Testis (tissue), 3 donors: ENCODE measurements around the gene C5orf63. TPM values are rescaled to one million over a fixed set of nuclear protein-coding genes. Genes with fewer than 3 reads are reported as not detected.
"Not testable (repeated sequence)": the region's sequence is repeated elsewhere in the genome, so short reads cannot be mapped to it uniquely, and the experiment has no call there.

Experiments
- DNase-seq: peaks from one replicate; pipeline ENCODE4 v3.0.0-alpha.2; 2019
- H3K27ac ChIP-seq, 2 donors: fragments of 200-600 bp; sonication (generic); one replicate each; pipeline ENCODE4 v1.5.1; 2019
- H3K27me3 ChIP-seq: fragments of 200-600 bp; sonication (generic); one replicate; pipeline ENCODE4 v1.5.1; 2019
- H3K36me3 ChIP-seq: fragments of 200-600 bp; sonication (generic); one replicate; pipeline ENCODE4 v1.5.1; 2017; ENCODE audit warnings: low read depth; ENCODE audit errors: missing control alignments
- H3K4me1 ChIP-seq: fragments of 200-600 bp; sonication (generic); one replicate; pipeline ENCODE4 v1.5.1; 2019
- H3K4me3 ChIP-seq, 2 donors: fragments of 200-600 bp; sonication (generic); one replicate each; pipeline ENCODE4 v1.5.1; 2017 to 2019
- H3K9me3 ChIP-seq: fragments of 200-600 bp; sonication (generic); one replicate; pipeline ENCODE4 v1.5.1; 2017
- POLR2A ChIP-seq: fragments of 450-650 bp; IDR thresholded peaks from one replicate; pipeline ENCODE4 v1.6.1; 2017; ENCODE audit warnings: antibody characterized with exemption, mild to moderate bottlenecking, moderate library complexity
- WGBS, 2 donors: methylation state at CpG; one replicate each; pipeline ENCODE4 v1.1.5; 2018; 5-methylcytosine and 5-hydroxymethylcytosine counted together
- intact Hi-C: fragments of 100-400 bp; cut with DNase I; formaldehyde crosslinking; loops from one replicate; pipeline ENCODE4 v1.15.1; 2023; ENCODE audit warnings: low total_unique reads
- polyA plus RNA-seq: library from polyadenylated mRNA; stranded (reverse); fragments of 350-450 nt; fragmentation: Illumina TruSeq; extraction: RNeasy Lipid Tissue Mini Kit (QIAGEN cat#74804); gene quantifications from one replicate; pipeline ENCODE4 v1.2.3, GENCODE V29; 2014; ENCODE audit warnings: low read depth, low replicate concordance; ENCODE audit not compliant: insufficient read depth
- total RNA-seq, 2 donors: library from RNA; depleted of rRNA; stranded (reverse); fragments of >200 nt; gene quantifications; one replicate each; pipeline ENCODE4 v1.2.3, GENCODE V29; 2016
- TF ChIP-seq, protein P1 (sequence below), 3 experiments: fragments of 450-650 bp in 2 of 3; fragments of 200-600 bp in 1 of 3; sonication (generic) in 1 of 3; IDR thresholded peaks; one replicate each; pipeline ENCODE4 v1.5.1; 2016 to 2019; ENCODE audit warnings: antibody characterized with exemption in 3 of 3, mild to moderate bottlenecking in 2 of 3, moderate library complexity in 1 of 3

The C5orf63 gene
- total and polyA plus RNA-seq, 3 donors from 2014 or later = 17.8 to 27.4 (median 18.9) TPM

DNA sequence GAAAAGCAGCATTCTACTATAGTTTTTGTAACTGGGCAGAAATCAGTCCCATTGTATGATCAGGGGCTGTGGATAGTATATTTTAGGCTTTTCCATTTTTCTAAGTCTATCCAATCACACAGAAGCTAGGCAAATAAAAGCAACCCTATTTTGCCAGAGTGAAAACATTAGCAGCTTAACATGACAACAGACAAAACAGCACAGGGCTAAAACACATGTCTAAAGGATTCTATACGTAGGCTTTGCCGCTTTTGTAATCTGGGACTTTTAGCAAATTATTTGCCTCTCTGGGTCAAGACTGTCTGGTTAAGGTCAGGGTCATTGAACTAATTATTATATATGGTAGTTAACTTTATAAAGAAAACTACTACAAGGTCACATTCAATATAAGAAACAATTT, 47.1 kb downstream of the C5orf63 start:
- no peak for TF ChIP-seq POLR2A
- TF ChIP-seq, protein P1, sequence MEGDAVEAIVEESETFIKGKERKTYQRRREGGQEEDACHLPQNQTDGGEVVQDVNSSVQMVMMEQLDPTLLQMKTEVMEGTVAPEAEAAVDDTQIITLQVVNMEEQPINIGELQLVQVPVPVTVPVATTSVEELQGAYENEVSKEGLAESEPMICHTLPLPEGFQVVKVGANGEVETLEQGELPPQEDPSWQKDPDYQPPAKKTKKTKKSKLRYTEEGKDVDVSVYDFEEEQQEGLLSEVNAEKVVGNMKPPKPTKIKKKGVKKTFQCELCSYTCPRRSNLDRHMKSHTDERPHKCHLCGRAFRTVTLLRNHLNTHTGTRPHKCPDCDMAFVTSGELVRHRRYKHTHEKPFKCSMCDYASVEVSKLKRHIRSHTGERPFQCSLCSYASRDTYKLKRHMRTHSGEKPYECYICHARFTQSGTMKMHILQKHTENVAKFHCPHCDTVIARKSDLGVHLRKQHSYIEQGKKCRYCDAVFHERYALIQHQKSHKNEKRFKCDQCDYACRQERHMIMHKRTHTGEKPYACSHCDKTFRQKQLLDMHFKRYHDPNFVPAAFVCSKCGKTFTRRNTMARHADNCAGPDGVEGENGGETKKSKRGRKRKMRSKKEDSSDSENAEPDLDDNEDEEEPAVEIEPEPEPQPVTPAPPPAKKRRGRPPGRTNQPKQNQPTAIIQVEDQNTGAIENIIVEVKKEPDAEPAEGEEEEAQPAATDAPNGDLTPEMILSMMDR (IDR thresholded peaks at IDR 0.05) = no peak
- WGBS, 2 donors = 84 to 95% methylated on average over 2 of the region's 2 CpGs

GRCh38 chr5:127025467-127025866, 47.8 kb downstream of the C5orf63 start:
- no peak overlapping the region for H3K27ac ChIP-seq
- H3K4me1 ChIP-seq = peaks cover 6% of the 10 kb centered on the region
- H3K36me3 ChIP-seq = no peaks in the 10 kb centered on the region
- no peak for TF ChIP-seq POLR2A
- TF ChIP-seq, protein P1 (IDR thresholded peaks at IDR 0.05) = no peak
- DNase-seq = no peak
- WGBS, 2 donors = 88% methylated on average over 1 of the region's 1 CpG
- intact Hi-C loops = no loop called here
- no peak overlapping the region for H3K4me3 ChIP-seq
- H3K9me3 ChIP-seq = no peaks in the 10 kb centered on the region
- no peaks in the 10 kb centered on the region for H3K27me3 ChIP-seq

More for the DNA sequence above, 47.1 kb downstream of the C5orf63 start:
- Histone ChIP-seq H3K4me3 (no peak overlapping the region), H3K4me1 (peaks cover 8% of the 10 kb centered on the region), H3K36me3 (no peaks in the 10 kb centered on the region), H3K27me3 (no peaks in the 10 kb centered on the region), H3K27ac (no peak overlapping the region), H3K9me3 (no peaks in the 10 kb centered on the region)
- intact Hi-C loops = no loop called here
- DNase-seq = no peak

DNA sequence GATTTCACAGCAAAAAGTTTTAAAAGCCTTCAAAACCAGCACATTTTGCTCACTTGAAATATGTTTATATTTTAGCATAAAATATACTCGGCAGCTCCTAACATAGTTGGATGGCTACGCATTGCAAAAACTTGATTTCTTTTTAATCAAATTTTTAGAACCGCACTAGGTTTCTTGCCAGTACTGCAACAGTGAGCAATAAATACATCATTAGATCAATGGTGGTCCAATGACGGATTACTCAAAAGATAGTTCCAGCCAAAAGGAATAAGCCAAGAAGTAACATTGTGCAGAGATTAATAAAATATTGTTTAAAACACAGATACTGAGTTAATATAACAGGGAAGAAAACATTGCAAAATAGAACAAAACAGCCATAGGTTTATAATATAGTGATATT, 48.5 kb downstream of the C5orf63 start:
- Histone ChIP-seq H3K4me1 (peaks cover 6% of the 10 kb centered on the region), H3K27ac (no peak overlapping the region), H3K27me3 (no peaks in the 10 kb centered on the region), H3K9me3 (no peaks in the 10 kb centered on the region), H3K36me3 (no peaks in the 10 kb centered on the region), H3K4me3 (no peak overlapping the region)
- no peak for TF ChIP-seq POLR2A
- TF ChIP-seq, protein P1 (IDR thresholded peaks at IDR 0.05) = no peak
- WGBS, 2 donors = 86 to 90% methylated on average over 4 of the region's 4 CpGs
- intact Hi-C loops = no loop called here
- DNase-seq = no peak

- 95 to 96% methylated on average over 7 of the region's 7 CpGs for WGBS, 2 donors
- H3K9me3 ChIP-seq, intact Hi-C loops, H3K27me3 ChIP-seq, H3K27ac ChIP-seq, H3K4me1 ChIP-seq, DNase-seq, H3K4me3 ChIP-seq, H3K36me3 ChIP-seq: not testable (repeated sequence)
Measured at GRCh38 chr5:127023552-127024191, 49.6 kb downstream of the C5orf63 start.

GRCh38 chr5:127022846-127023245, 50.5 kb downstream of the C5orf63 start:
- no peak overlapping the region for H3K4me3 ChIP-seq
- H3K4me1 ChIP-seq = no peaks in the 10 kb centered on the region
- no peak overlapping the region for H3K27ac ChIP-seq
- no peaks in the 10 kb centered on the region for H3K9me3 ChIP-seq
- H3K27me3 ChIP-seq = no peaks in the 10 kb centered on the region
- no peak for DNase-seq
- TF ChIP-seq POLR2A = no peak
- TF ChIP-seq, protein P1 (IDR thresholded peaks at IDR 0.05) = no peak
- WGBS, 2 donors = 91 to 98% methylated on average over 3 of the region's 3 CpGs
- H3K36me3 ChIP-seq = no peaks in the 10 kb centered on the region
- intact Hi-C loops = no loop called here
